ENCODE results near the gene NNT.

The NNT gene

DNA sequence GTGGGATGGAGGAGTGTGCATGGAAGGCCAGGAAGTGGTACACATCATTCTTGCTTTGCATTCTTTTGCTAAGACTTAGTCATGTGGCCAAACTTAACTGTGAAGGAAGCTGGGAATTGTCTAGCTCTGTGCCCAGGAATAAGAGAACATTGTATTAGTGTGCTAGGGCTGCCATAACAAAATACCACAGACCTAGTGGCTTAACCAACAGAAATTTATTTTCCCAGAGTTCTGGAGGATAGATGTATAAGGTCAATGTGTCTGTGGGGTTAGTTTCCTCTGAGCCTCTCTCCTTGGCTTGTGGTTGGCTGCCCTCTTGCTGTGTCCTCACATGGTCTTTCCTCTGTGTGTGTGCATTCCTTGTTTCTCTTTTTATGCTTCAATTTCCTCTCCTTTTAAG lies 32.4 kb downstream of the NNT start:
- TF ChIP-seq CTCF (IDR thresholded peaks at IDR 0.05; ENCODE audit: low read depth, low read length): no peak
- H3K4me3 ChIP-seq (ENCODE audit: low read depth, low read length): no peak overlapping the region
- in situ Hi-C loops (cut with HindIII; ENCODE audit: low sequenced_read_pairs): no loop called here
- peak; percentile 57 for DNase-seq (ENCODE audit: low read depth, low spot score)

DNA sequence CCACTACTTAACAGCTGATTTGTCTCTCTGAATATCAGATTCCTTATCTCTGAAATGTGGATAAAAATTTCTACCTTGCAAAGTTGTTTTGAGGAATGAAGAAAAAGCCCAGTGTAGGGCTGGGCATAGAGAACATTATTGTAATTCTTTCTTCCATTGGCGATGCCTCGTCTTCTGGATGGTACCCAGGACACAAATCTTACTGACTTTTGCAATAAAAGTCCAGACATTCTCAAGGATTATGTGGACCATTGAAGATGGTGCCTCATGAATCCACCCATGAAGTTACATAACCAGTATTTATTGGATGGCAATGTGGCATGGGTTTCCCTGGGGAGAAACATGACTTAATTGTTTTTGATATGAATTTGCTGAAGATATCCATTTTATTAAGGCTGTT lies 33.1 kb downstream of the NNT start:
- in situ Hi-C loops (cut with HindIII; ENCODE audit: low sequenced_read_pairs): no loop called here
- no peak overlapping the region for H3K4me3 ChIP-seq (ENCODE audit: low read depth, low read length)
- DNase-seq (ENCODE audit: low read depth, low spot score): no peak
- TF ChIP-seq CTCF (IDR thresholded peaks at IDR 0.05; ENCODE audit: low read depth, low read length): no peak

- no peak overlapping the region for H3K4me3 ChIP-seq (ENCODE audit: low read depth, low read length)
- in situ Hi-C loops (cut with HindIII; ENCODE audit: low sequenced_read_pairs): no loop called here
- no peak for TF ChIP-seq CTCF (IDR thresholded peaks at IDR 0.05; ENCODE audit: low read depth, low read length)
- DNase-seq (ENCODE audit: low read depth, low spot score): no peak
Observed at GRCh38 chr5:43637416-43637815, 34.4 kb downstream of the NNT start.

GRCh38 chr5:43638107-43638506 lies 35.1 kb downstream of the NNT start:
- TF ChIP-seq CTCF (IDR thresholded peaks at IDR 0.05; ENCODE audit: low read depth, low read length): no peak
- no peak for DNase-seq (ENCODE audit: low read depth, low spot score)
- in situ Hi-C loops (cut with HindIII; ENCODE audit: low sequenced_read_pairs): no loop called here
- no peak overlapping the region for H3K4me3 ChIP-seq (ENCODE audit: low read depth, low read length)

- H3K4me3 ChIP-seq (ENCODE audit: low read depth, low read length): no peak overlapping the region
- in situ Hi-C loops (cut with HindIII; ENCODE audit: low sequenced_read_pairs): no loop called here
- no peak for DNase-seq (ENCODE audit: low read depth, low spot score)
- no peak for TF ChIP-seq CTCF (IDR thresholded peaks at IDR 0.05; ENCODE audit: low read depth, low read length)
Observed at GRCh38 chr5:43638546-43638945, 35.6 kb downstream of the NNT start.

- TF ChIP-seq CTCF (IDR thresholded peaks at IDR 0.05; ENCODE audit: low read depth, low read length): no peak
- in situ Hi-C loops (cut with HindIII; ENCODE audit: low sequenced_read_pairs): no loop called here
- no peak for DNase-seq (ENCODE audit: low read depth, low spot score)
- H3K4me3 ChIP-seq (ENCODE audit: low read depth, low read length): no peak overlapping the region
Observed at GRCh38 chr5:43639566-43639965, 36.6 kb downstream of the NNT start.

DNA sequence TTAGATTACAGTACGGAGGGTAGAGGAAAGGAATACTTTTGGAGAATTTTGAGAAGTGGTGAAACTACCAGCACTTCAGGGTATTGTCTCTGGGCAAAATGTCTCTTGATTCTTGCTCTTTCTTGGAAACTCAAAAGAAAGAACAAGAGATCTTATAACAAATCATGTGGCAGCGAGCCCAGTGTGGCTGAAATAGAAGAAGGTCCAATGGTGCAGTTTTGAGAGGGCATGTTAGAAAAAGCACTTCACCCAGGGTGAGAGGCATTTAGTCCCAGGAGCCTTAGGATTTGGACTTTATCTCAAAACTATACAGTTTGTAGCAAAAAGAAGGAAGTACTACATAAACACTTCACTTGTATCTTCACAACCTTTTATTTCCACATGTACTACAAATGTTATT lies 39.4 kb downstream of the NNT start:
- TF ChIP-seq CTCF (IDR thresholded peaks at IDR 0.05; ENCODE audit: low read depth, low read length): no peak
- H3K4me3 ChIP-seq (ENCODE audit: low read depth, low read length): no peak overlapping the region
- in situ Hi-C loops (cut with HindIII; ENCODE audit: low sequenced_read_pairs): no loop called here
- peak; percentile 23 for DNase-seq (ENCODE audit: low read depth, low spot score)
